Erythroblast (primary cell): ENCODE measurements around the gene NTSR2.

Source experiments
- GATA1 ChIP-seq: IDR thresholded peaks from 2 replicates; pipeline ENCODE4 v1.6.1; 2011; ENCODE audit warnings: low read depth, mild to moderate bottlenecking, control low read depth, low read length, moderate library complexity
- POLR2A ChIP-seq: IDR thresholded peaks from 2 replicates; pipeline ENCODE4 v1.6.1; 2011; ENCODE audit warnings: mild to moderate bottlenecking, low read length

- TF ChIP-seq POLR2A, result no peak
- no peak for TF ChIP-seq GATA1
Observed at GRCh38 chr2:11696736-11697102, 26.7 kb upstream of the NTSR2 start.
